D721Med (cell line): ENCODE measurements around the gene CCNY.
A peak's percentile ranks its signal among the peaks of the same experiment; 100 is the strongest.

Source experiments
- DNase-seq: peaks from one replicate; pipeline ENCODE4 v3.0.0; 2011; ENCODE audit warnings: low spot score; ENCODE audit not compliant: insufficient read length
- FAIRE-seq: peaks from 2 replicates; lab custom pipeline; 2011; peaks lifted over from hg19 to GRCh38; lab: Jason Lieb, UNC
- TF ChIP-seq, protein P1 (sequence below): IDR thresholded peaks from 2 replicates; pipeline ENCODE4 v1.5.1; 2012; ENCODE audit warnings: mild to moderate bottlenecking, control low read depth; ENCODE audit not compliant: insufficient read depth; ENCODE audit errors: missing control alignments

The CCNY gene

DNA sequence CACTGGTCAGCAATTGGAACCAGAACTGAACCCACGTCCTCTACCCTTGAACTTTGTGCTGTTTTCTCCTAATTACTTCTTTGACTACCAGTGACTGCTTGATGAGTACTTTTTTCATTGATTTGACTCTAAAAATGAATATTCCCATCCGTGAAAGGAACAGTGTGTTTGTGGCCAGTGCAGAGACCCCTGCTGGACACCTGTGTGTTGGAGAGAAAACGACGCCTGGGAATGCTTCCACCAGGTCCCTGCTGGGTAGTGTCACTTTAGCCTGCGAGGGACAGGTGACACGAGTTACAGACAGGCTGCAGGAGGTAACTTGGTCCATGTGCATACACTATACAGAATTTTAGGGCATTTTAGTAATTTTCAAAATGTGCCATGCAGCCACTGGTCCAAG is 262.1 kb downstream of the CCNY start:
- no peak for DNase-seq
- TF ChIP-seq, protein P1, sequence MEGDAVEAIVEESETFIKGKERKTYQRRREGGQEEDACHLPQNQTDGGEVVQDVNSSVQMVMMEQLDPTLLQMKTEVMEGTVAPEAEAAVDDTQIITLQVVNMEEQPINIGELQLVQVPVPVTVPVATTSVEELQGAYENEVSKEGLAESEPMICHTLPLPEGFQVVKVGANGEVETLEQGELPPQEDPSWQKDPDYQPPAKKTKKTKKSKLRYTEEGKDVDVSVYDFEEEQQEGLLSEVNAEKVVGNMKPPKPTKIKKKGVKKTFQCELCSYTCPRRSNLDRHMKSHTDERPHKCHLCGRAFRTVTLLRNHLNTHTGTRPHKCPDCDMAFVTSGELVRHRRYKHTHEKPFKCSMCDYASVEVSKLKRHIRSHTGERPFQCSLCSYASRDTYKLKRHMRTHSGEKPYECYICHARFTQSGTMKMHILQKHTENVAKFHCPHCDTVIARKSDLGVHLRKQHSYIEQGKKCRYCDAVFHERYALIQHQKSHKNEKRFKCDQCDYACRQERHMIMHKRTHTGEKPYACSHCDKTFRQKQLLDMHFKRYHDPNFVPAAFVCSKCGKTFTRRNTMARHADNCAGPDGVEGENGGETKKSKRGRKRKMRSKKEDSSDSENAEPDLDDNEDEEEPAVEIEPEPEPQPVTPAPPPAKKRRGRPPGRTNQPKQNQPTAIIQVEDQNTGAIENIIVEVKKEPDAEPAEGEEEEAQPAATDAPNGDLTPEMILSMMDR = peak; percentile 39
- no peak for FAIRE-seq

DNA sequence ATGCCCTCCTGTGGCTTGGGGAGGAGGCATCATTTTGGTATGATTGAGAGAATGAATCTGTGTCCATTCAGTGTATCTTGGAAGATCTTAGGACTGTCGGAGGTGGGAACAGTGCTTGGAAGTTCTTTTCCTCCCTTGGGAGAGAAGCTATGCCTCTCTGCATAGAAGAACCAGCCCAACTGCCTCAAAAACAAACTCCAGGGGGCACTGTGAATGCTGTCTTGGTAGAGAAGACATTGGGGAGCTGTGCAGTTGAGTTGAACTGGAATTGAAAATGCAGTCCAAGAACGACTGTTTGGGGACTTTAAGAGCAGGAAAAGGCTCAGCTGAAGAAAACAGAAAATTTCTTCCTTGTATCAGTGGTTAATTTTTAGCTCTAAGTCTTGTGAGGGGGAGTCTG is 263.9 kb downstream of the CCNY start:
- TF ChIP-seq, protein P1 = peak; percentile 6
- no peak for DNase-seq
- FAIRE-seq = no peak

DNA sequence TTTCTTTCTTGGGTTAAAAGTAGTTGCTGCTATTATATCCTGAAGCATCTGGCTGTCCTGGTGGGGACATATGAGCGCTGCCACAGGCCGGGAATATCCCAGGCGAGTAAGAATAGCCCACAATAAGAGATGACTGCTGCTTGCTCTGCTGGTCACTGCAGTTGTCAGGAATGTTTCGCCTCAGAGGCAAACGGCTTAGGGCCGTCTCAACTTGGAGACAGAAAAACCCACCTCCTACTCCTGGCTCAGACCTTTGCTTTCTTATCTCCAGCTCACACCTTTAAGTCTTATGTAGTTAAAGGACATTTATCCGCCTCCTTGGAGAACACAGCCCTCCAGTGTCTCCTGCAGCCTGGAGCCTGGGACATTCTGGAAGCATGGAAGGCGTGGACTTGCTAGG is 268.9 kb downstream of the CCNY start, which contains the start of gene GJD4:
Gene GJD4, plus strand, starts transcription at position 151 of the 400 bp plus-strand sequence. Its CDS starts 227 bp downstream, at position 378.
- TF ChIP-seq, protein P1 = no peak
- FAIRE-seq (no peak), DNase-seq (no peak)

DNA sequence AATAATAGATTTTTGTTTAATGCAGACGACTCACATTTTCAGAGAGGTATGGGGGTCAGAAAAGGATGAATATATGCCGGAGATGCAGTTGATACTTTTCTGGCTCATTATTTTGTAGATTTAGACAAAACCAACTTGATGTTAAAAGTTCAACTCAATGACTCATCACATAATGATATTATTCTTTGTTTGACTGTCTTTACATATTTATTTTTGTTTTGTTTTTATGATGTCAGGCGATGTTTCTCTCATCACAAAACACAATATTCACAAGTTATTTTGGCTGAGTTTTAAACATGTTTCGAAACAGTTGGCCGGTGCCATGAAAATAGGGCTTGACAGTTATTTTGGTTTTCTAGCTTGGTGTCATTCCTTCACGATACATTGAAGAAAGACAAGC is 270.1 kb downstream of the CCNY start:
- FAIRE-seq (no peak), DNase-seq (no peak)
- TF ChIP-seq, protein P1 = no peak

DNA sequence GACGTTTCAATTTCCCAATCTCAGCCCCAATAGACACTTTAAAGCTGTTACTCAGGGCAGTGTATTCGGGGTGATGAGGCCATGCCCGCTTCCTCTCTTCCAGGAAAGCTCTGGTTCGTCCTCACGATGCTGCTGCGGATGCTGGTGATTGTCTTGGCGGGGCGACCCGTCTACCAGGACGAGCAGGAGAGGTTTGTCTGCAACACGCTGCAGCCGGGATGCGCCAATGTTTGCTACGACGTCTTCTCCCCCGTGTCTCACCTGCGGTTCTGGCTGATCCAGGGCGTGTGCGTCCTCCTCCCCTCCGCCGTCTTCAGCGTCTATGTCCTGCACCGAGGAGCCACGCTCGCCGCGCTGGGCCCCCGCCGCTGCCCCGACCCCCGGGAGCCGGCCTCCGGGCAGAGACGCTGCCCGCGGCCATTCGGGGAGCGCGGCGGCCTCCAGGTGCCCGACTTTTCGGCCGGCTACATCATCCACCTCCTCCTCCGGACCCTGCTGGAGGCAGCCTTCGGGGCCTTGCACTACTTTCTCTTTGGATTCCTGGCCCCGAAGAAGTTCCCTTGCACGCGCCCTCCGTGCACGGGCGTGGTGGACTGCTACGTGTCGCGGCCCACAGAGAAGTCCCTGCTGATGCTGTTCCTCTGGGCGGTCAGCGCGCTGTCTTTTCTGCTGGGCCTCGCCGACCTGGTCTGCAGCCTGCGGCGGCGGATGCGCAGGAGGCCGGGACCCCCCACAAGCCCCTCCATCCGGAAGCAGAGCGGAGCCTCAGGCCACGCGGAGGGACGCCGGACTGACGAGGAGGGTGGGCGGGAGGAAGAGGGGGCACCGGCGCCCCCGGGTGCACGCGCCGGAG is 271.4 kb downstream of the CCNY start:
- DNase-seq = no peak
- TF ChIP-seq, protein P1 = no peak

DNA sequence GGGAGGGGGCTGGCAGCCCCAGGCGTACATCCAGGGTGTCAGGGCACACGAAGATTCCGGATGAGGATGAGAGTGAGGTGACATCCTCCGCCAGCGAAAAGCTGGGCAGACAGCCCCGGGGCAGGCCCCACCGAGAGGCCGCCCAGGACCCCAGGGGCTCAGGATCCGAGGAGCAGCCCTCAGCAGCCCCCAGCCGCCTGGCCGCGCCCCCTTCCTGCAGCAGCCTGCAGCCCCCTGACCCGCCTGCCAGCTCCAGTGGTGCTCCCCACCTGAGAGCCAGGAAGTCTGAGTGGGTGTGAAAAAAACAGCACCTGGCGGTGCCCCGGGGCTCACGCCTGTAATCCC is 272.0 kb downstream of the CCNY start:
- TF ChIP-seq, protein P1 = no peak
- no peak for DNase-seq
- FAIRE-seq = no peak

More for the DNA sequence above, 271.4 kb downstream of the CCNY start:
- no peak for FAIRE-seq

DNA sequence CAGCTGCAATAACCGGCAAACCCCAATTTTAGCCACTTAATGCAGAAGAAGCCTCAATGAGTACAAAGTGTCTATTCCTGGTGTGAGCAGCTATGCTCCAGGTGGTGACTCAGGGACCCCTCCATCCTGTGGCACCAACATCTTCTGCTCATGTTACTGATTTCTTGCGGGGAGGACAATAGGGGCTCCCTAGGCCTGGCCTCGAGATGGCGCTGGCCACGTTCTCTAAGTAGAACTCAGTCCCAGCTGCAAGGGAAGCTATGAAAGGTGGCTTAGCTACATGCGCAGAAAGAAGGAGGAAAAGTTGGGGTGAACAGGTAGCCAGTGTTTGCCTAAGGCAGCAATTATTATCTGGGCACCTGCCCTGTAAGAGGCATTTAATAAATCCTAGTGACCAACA is 275.4 kb downstream of the CCNY start:
- TF ChIP-seq, protein P1 = peak; percentile 32
- DNase-seq (no peak), FAIRE-seq (no peak)
